K562 (cell line): Measurements from ENCODE around the gene TPX2. TPM values are rescaled to one million over a fixed set of nuclear protein-coding genes. Genes with fewer than 3 reads are reported as not detected.

Experiments used
- ATF6 ChIP-seq: sonication (generic); formaldehyde crosslinking; IDR thresholded peaks from 2 replicates; pipeline ENCODE4 v1.4.0; 2020; ENCODE audit warnings: mild to moderate bottlenecking, missing genetic modification reagents
- CHAMP1 ChIP-seq: fragments of 450-650 bp; IDR thresholded peaks from 2 replicates; pipeline ENCODE4 v1.6.1; 2016; ENCODE audit warnings: mild to moderate bottlenecking
- FIP1L1 ChIP-seq: fragments of 200-400 bp; formaldehyde crosslinking; IDR thresholded peaks from 2 replicates; pipeline ENCODE4 v1.6.1; 2018; ENCODE audit warnings: mild to moderate bottlenecking, low read depth, low read length; ENCODE audit not compliant: poor library complexity, severe bottlenecking
- JUND ChIP-seq, 2 experiments: IDR thresholded peaks; 2 replicates in 1 of 2; 3 replicates in 1 of 2; pipeline ENCODE4 v1.6.1; 2011; ENCODE audit warnings: borderline replicate concordance in 2 of 2, low read depth in 2 of 2, low read length in 2 of 2, improper control_type of control experiment in 1 of 2, missing biosample characterization in 1 of 2, missing genetic modification characterization in 1 of 2, missing genetic modification reagents in 1 of 2
- MBD2 ChIP-seq: sonication (generic); IDR thresholded peaks from 2 replicates; pipeline ENCODE4 v1.6.1; 2016; ENCODE audit warnings: low read depth, borderline replicate concordance
- MNT ChIP-seq, 2 experiments: fragments of 450-650 bp; conservative IDR thresholded peaks; 2 replicates each; pipeline ENCODE4 v1.6.1; 2017; ENCODE audit warnings: mild to moderate bottlenecking in 2 of 2, moderate library complexity in 2 of 2
- NFIC ChIP-seq: fragments of 450-650 bp; IDR thresholded peaks from 2 replicates; pipeline ENCODE4 v1.6.1; 2017; ENCODE audit warnings: mild to moderate bottlenecking, inconsistent platforms
- NFYB ChIP-seq: IDR thresholded peaks from 2 replicates; pipeline ENCODE4 v1.6.1; 2011; ENCODE audit warnings: mild to moderate bottlenecking, moderate library complexity; ENCODE audit not compliant: insufficient read length; ENCODE audit errors: extremely low read depth
- PHTF2 ChIP-seq: fragments of 250-450 bp; sonication (Bioruptor Pico); IDR thresholded peaks from 2 replicates; pipeline ENCODE4 v1.5.0; 2021; ENCODE audit warnings: mild to moderate bottlenecking
- POLR2B ChIP-seq: fragments of 450-650 bp; IDR thresholded peaks from 2 replicates; pipeline ENCODE4 v1.6.1; 2018; ENCODE audit warnings: low read depth; ENCODE audit not compliant: partially characterized antibody
- PTRF ChIP-seq: fragments of 450-650 bp; IDR thresholded peaks from 2 replicates; pipeline ENCODE4 v1.6.1; 2016; ENCODE audit warnings: mild to moderate bottlenecking, missing genetic modification characterization, missing compliant biosample characterization
- SMC3 ChIP-seq: conservative IDR thresholded peaks from 2 replicates; pipeline ENCODE4 v1.6.1; 2011; ENCODE audit warnings: low read depth, low read length, improper control_type of control experiment; ENCODE audit not compliant: insufficient read depth
- SRSF7 ChIP-seq: fragments of 200-400 bp; formaldehyde crosslinking; optimal IDR thresholded peaks from 2 replicates; pipeline ENCODE3; 2017; ENCODE audit warnings: mild to moderate bottlenecking, low read depth, low read length
- WHSC1 ChIP-seq: IDR thresholded peaks from one replicate; pipeline ENCODE4 v1.6.1; 2012; ENCODE audit warnings: low read length, control low read depth, inconsistent platforms
- ZMIZ1 ChIP-seq, 2 experiments: fragments of 150-350 bp in 1 of 2; IDR thresholded peaks; 2 replicates each; pipeline ENCODE4 v1.6.1; 2012 to 2016; ENCODE audit warnings: low read depth in 2 of 2, low read length in 2 of 2, mild to moderate bottlenecking in 1 of 2, moderate library complexity in 1 of 2
- ZNF551 ChIP-seq: fragments of 250-450 bp; sonication (Bioruptor Pico); IDR thresholded peaks from 2 replicates; pipeline ENCODE4 v1.5.0; 2021; ENCODE audit warnings: mild to moderate bottlenecking, moderate library complexity
- ZNF696 ChIP-seq: fragments of 250-450 bp; sonication (Bioruptor Pico); conservative IDR thresholded peaks from 2 replicates; pipeline ENCODE4 v1.4.0; 2020; ENCODE audit warnings: mild to moderate bottlenecking, moderate library complexity
- polyA plus RNA-seq, 8 experiments: library from polyadenylated mRNA; depleted of rRNA in 4 of 8; stranded (reverse) in 5 of 8; unstranded in 3 of 8; fragments of >200 nt; fragmentation: Nextera tagmentation in 2 of 8; fragmentation: Illumina TruSeq in 1 of 8; extraction: Ambion mirVana in 2 of 8; extraction: Trizol in 1 of 8; gene quantifications; 2 replicates each; pipeline versions ENCODE4 v1.2.1 to v1.2.3, GENCODE V29; 2011 to 2014; ENCODE audit warnings: inconsistent platforms in 1 of 8, missing spikeins in 1 of 8
- total RNA-seq, 7 experiments: library from RNA; depleted of rRNA in 6 of 7; stranded (reverse); fragments of >200 nt in 6 of 7; fragmentation: Illumina TruSeq in 2 of 7; extraction: Trizol in 2 of 7; gene quantifications; 2 replicates each; pipeline versions ENCODE4 v1.2.1 to v1.2.3, GENCODE V29; 2011 to 2021; ENCODE audit warnings: low replicate concordance in 1 of 7

Gene TPX2
- total and polyA plus RNA-seq, 9 of the 15 experiments (the other 6 are each of a cell fraction or from before 2014, with no cell fraction given): 48.0 to 241 (median 133) TPM

GRCh38 chr20:31722257-31723068 is 16.6 kb upstream of the TPX2 start, which contains the start of gene BCL2L1 (continued):
- TF ChIP-seq CHAMP1 (no peak), NFIC (0 out of 2 replicates have a peak, but pooled peaks have one; percentile 23), ZNF551 (CRISPR knock-in tag) (no peak), ZMIZ1 (IDR thresholded peaks at IDR 0.05; ENCODE audit: low read depth in 2 of 2, low read length in 2 of 2) (0 out of 4 replicates have a peak, but pooled peaks of 1 of the 2 experiments have one; percentile 20), POLR2B (peak; percentile 13), MBD2 (no peak), ZNF696 (CRISPR knock-in tag) (no peak), FIP1L1 (no peak), SMC3 (peak; percentile 45), PTRF (tag) (no peak), NFYB (no peak), MNT (conservative IDR thresholded peaks at IDR 0.05) (peak; percentile 38 to 66; a peak in 1 of 4 replicates), WHSC1 (no peak), PHTF2 (CRISPR knock-in tag) (no peak), SRSF7 (no peak), JUND (IDR thresholded peaks at IDR 0.05; ENCODE audit: borderline replicate concordance, low read depth, low read length) (no peak), JUND (tag; IDR thresholded peaks at IDR 0.05; ENCODE audit: borderline replicate concordance, low read depth, low read length) (no peak), ATF6 (CRISPR knock-in tag) (no peak)
